Activated CD8-positive, alpha-beta T cell treated with anti-CD3 and anti-CD28 coated beads for 36 hours (primary cell): ENCODE data around the gene SH3PXD2B. TPM values are rescaled to one million over a fixed set of nuclear protein-coding genes. Genes with fewer than 3 reads are reported as not detected.

ENCODE experiments used
- ATAC-seq: fragments of 200-7000 bp; cut with Tn5 transposase; one replicate; pipeline ENCODE4 v1.10.0; 2021; ENCODE audit warnings: mild to moderate bottlenecking, moderate library complexity
- CTCF ChIA-PET: fragments of 350-600 bp; sonication (Branson Sonifier 250); formaldehyde crosslinking; loops from one replicate; lab custom pipeline; 2021; ENCODE audit warnings: antibody characterized with exemption; lab: Charles Lee
- POLR2A ChIA-PET: fragments of 350-600 bp; sonication (Branson Sonifier 250); formaldehyde crosslinking; loops from one replicate; lab custom pipeline; 2021; ENCODE audit warnings: antibody characterized with exemption; lab: Charles Lee
- DNase-seq: peaks from one replicate; pipeline ENCODE4 v3.0.0-alpha.2; 2020
- H3K27ac Mint-ChIP-seq: one replicate; pipeline ENCODE4 v1.8.0; 2021; ENCODE audit warnings: mild to moderate bottlenecking, mixed read lengths
- H3K27me3 Mint-ChIP-seq: one replicate; pipeline ENCODE4 v1.8.0; 2021; ENCODE audit warnings: mixed read lengths
- H3K36me3 Mint-ChIP-seq: one replicate; pipeline ENCODE4 v1.8.0; 2021; ENCODE audit warnings: low read depth, mixed read lengths
- H3K4me1 Mint-ChIP-seq: one replicate; pipeline ENCODE4 v1.8.0; 2021; ENCODE audit warnings: low read depth, mixed read lengths
- H3K4me3 Mint-ChIP-seq: one replicate; pipeline ENCODE4 v1.8.0; 2021; ENCODE audit warnings: mild to moderate bottlenecking, moderate library complexity, mixed read lengths
- H3K9me3 Mint-ChIP-seq: one replicate; pipeline ENCODE4 v1.8.0; 2021; ENCODE audit warnings: mixed read lengths
- intact Hi-C: fragments of 100-400 bp; cut with micrococcal nuclease; formaldehyde crosslinking; loops from one replicate; pipeline ENCODE4 v1.10.0; 2022
- total RNA-seq, 2 experiments: library from RNA; stranded (reverse); gene quantifications; one replicate each; pipeline ENCODE4 v1.2.3, GENCODE V29; 2021
- TF ChIP-seq, protein P1 (sequence below): fragments of 200-600 bp; IDR thresholded peaks from one replicate; pipeline ENCODE4 v1.8.0; 2022; ENCODE audit warnings: antibody characterized with exemption, mild to moderate bottlenecking

Gene SH3PXD2B
- total RNA-seq, 2 experiments from 2014 or later, result 0.38 to 0.47 TPM

DNA sequence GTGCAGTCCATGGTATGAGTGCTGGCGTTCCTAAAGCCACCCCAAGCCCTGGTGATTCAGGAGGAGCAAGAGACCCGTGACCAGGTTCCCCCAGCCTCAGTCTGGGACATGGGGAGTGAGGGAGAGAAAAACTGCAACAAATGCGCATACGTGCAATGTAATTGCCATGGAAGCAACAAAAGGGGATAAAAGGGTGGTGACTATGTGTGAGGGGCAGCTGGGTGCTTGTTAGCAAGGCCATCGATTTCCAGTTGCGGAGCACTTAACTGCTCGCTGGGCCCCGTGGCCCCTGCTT is 709 bp upstream of the SH3PXD2B start:
- DNase-seq, result no peak
- Mint-ChIP-seq H3K36me3 (no peaks in the 10 kb centered on the region), H3K4me3 (peak overlapping the region; percentile 73), H3K4me1 (peaks cover 9% of the 10 kb centered on the region), H3K9me3 (no peaks in the 10 kb centered on the region), H3K27ac (no peak overlapping the region), H3K27me3 (peaks cover 32% of the 10 kb centered on the region)
- POLR2A ChIA-PET, result interaction anchor here (0.6 to 0.7 kb wide), 2 partner anchors 85 to 172 kb away, joined by 3 read pairs; no protein-coding TSS in a partner anchor
- TF ChIP-seq, protein P1, sequence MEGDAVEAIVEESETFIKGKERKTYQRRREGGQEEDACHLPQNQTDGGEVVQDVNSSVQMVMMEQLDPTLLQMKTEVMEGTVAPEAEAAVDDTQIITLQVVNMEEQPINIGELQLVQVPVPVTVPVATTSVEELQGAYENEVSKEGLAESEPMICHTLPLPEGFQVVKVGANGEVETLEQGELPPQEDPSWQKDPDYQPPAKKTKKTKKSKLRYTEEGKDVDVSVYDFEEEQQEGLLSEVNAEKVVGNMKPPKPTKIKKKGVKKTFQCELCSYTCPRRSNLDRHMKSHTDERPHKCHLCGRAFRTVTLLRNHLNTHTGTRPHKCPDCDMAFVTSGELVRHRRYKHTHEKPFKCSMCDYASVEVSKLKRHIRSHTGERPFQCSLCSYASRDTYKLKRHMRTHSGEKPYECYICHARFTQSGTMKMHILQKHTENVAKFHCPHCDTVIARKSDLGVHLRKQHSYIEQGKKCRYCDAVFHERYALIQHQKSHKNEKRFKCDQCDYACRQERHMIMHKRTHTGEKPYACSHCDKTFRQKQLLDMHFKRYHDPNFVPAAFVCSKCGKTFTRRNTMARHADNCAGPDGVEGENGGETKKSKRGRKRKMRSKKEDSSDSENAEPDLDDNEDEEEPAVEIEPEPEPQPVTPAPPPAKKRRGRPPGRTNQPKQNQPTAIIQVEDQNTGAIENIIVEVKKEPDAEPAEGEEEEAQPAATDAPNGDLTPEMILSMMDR, result no peak
- intact Hi-C loops, result no loop called here
- CTCF ChIA-PET, result no interaction called here
- ATAC-seq, result no peak

DNA sequence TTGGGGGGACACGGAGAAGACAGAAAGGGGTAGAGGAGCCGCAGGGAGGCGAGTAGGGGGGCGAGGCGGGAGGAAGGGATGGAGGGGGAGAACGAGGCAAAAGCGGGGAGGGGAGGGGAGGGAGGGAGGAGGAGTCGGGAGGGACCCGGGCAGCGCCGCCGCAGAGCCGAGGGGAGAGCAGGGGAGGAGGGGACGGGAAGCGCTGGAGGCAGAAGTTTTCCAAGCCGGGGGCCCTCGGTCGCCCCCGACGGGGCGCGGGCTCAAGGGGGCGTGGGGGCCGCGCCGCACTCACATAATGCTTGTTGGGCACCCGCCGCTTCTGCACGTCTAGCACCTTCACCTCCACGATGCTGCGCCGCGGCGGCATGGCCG is 353 bp downstream of the SH3PXD2B start:
- H3K36me3 Mint-ChIP-seq, result no peaks in the 10 kb centered on the region
- peaks cover 34% of the 10 kb centered on the region for H3K27me3 Mint-ChIP-seq
- no peaks in the 10 kb centered on the region for H3K9me3 Mint-ChIP-seq
- DNase-seq, result peak; percentile 10
- peak overlapping the region; percentile 25 for H3K4me3 Mint-ChIP-seq
- CTCF ChIA-PET, result interaction anchor here (1.4 kb wide), 1 partner anchor 161 kb away, joined by 3 read pairs; no protein-coding TSS in a partner anchor
- TF ChIP-seq, protein P1, result no peak
- ATAC-seq, result peak; percentile 34
- POLR2A ChIA-PET, result no interaction called here
- intact Hi-C loops, result no loop called here
- H3K4me1 Mint-ChIP-seq, result peaks cover 9% of the 10 kb centered on the region
- H3K27ac Mint-ChIP-seq, result no peak overlapping the region

- Mint-ChIP-seq H3K27ac (no peak overlapping the region), H3K4me3 (peak overlapping the region; percentile 25), H3K9me3 (no peaks in the 10 kb centered on the region), H3K36me3 (no peaks in the 10 kb centered on the region), H3K27me3 (peaks cover 36% of the 10 kb centered on the region), H3K4me1 (peaks cover 9% of the 10 kb centered on the region)
- ChIA-PET CTCF (interaction anchor here (1.4 to 4.3 kb wide), 4 partner anchors 7 to 160 kb away, joined by 3 to 47 read pairs (median 11); no protein-coding TSS in a partner anchor), POLR2A (no interaction called here)
- ATAC-seq, result no peak
- intact Hi-C loops, result no loop called here
- TF ChIP-seq, protein P1, result no peak
- DNase-seq, result no peak
Measured at GRCh38 chr5:172453206-172453985, 929 bp downstream of the SH3PXD2B start.

DNA sequence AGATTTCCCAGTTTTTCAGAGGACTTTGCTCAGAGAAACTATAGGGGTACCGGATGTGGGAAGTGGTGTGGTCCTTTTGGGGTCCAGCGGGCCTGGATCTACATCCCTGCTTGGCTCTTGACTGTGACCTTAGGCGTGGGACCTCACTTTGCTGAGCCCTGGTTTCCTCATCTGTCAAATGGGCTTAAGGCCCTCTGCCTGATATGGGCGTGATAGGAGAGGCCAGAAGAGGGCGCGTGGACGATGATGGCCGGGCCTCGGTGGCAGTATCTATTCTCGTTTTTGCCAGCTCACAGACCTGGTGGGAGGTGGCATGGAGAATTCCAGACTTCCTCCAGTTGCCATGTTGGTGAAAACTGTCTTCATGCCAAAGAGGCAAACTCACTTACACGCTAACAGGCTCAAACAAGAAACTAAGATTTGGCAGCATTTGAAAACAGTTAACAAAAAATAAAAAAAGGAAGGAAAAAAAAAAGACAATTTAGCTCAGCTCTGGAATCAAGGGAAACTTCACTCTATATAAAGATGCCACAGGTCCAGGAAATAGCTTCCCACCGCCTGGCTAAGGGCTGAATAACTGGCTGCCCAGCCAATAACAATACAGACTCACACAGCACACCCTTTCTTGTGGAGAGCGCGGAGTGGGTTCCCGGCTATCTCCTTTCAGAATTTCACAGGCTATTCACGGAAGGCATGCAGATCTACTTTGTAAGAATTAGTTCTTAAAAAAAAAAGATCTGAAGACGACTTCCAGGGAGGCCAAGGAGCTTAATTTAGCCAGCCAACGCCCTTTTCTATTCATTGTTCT is 1.7 kb downstream of the SH3PXD2B start:
- ChIA-PET CTCF (interaction anchor here (1.1 to 4.3 kb wide), 13 partner anchors 8 to 393 kb away, joined by 3 to 47 read pairs (median 4); no protein-coding TSS in a partner anchor), POLR2A (no interaction called here)
- TF ChIP-seq, protein P1, result no peak
- ATAC-seq (no peak), DNase-seq (no peak)
- H3K27me3 Mint-ChIP-seq, result peaks cover 36% of the 10 kb centered on the region
- intact Hi-C loops, result no loop called here
- H3K4me1 Mint-ChIP-seq, result peaks cover 9% of the 10 kb centered on the region
- H3K36me3 Mint-ChIP-seq, result no peaks in the 10 kb centered on the region
- peak overlapping the region; percentile 25 for H3K4me3 Mint-ChIP-seq
- H3K9me3 Mint-ChIP-seq, result no peaks in the 10 kb centered on the region
- H3K27ac Mint-ChIP-seq, result no peak overlapping the region
